T-cell (primary cell): ENCODE data around the gene SLC25A25. TPM values are rescaled to one million over a fixed set of nuclear protein-coding genes. Genes with fewer than 3 reads are reported as not detected.
A peak's percentile ranks its signal among the peaks of the same experiment; 100 is the strongest.

Experiments
- ATAC-seq, 4 experiments: fragments of 200-7000 bp in 3 of 4; fragments of 150-1000 bp in 1 of 4; cut with Tn5 transposase; replicated peaks in 1 of 4; 1 replicate in 3 of 4; 2 replicates in 1 of 4; pipeline ENCODE4 v1.10.0; 2021; ENCODE audit warnings: moderate library complexity in 3 of 4, mild to moderate bottlenecking in 2 of 4, moderate number of reproducible peaks in 1 of 4
- CTCF ChIA-PET, 2 donors: fragments of 300-600 bp; sonication (Branson Sonifier 250); formaldehyde crosslinking; loops; one replicate each; lab custom pipeline; 2022; ENCODE audit warnings: antibody characterized with exemption in 2 of 2; lab: Charles Lee
- POLR2A ChIA-PET, 2 donors: fragments of 300-600 bp; sonication (Branson Sonifier 250); formaldehyde crosslinking; loops; one replicate each; lab custom pipeline; 2022; ENCODE audit warnings: antibody characterized with exemption in 2 of 2; lab: Charles Lee
- DNase-seq, 35 experiments: peaks; one replicate each; pipeline versions ENCODE4 v3.0.0 to v3.0.0-alpha.2; 2013 to 2023
- H3K27ac ChIP-seq: one replicate; pipeline ENCODE4 v1.5.1; 2013; ENCODE audit warnings: low read length
- H3K27me3 ChIP-seq, 2 experiments: replicated peaks in 1 of 2; 1 replicate in 1 of 2; 2 replicates in 1 of 2; pipeline versions ENCODE4 v1.6.1 to v1.7.0; 2013; ENCODE audit warnings: low read length in 1 of 2, mixed read lengths in 1 of 2; ENCODE audit not compliant: control insufficient read depth in 2 of 2, insufficient read depth in 2 of 2; ENCODE audit errors: extremely low read depth in 1 of 2
- H3K36me3 ChIP-seq, 2 donors: 1 replicate in 1 of 2; 2 replicates in 1 of 2; pipeline versions ENCODE4 v1.6.1 to v1.7.0; 2013; ENCODE audit warnings: low read length in 1 of 2; ENCODE audit not compliant: control insufficient read depth in 2 of 2, insufficient read depth in 1 of 2; ENCODE audit errors: extremely low read depth in 1 of 2
- H3K4me1 ChIP-seq, 2 experiments: 1 replicate in 1 of 2; 2 replicates in 1 of 2; pipeline versions ENCODE4 v1.6.1 to v1.7.0; 2013; ENCODE audit warnings: low read length in 2 of 2, mixed read lengths in 1 of 2; ENCODE audit not compliant: insufficient read depth in 2 of 2, control insufficient read depth in 1 of 2; ENCODE audit errors: extremely low read depth in 1 of 2
- H3K4me3 ChIP-seq, 2 donors: 1 replicate in 1 of 2; 2 replicates in 1 of 2; pipeline versions ENCODE4 v1.5.1 to v1.7.0; 2013; ENCODE audit warnings: mild to moderate bottlenecking in 2 of 2, low read length in 1 of 2, moderate library complexity in 1 of 2; ENCODE audit not compliant: control insufficient read depth in 1 of 2; ENCODE audit errors: extremely low read depth in 1 of 2
- H3K9me3 ChIP-seq: 2 replicates; pipeline ENCODE4 v1.7.0; 2013
- H3K27ac Mint-ChIP-seq, 2 donors: one replicate each; pipeline ENCODE4 v1.8.0; 2020 to 2021; ENCODE audit warnings: mild to moderate bottlenecking in 2 of 2, mixed read lengths in 2 of 2
- H3K27me3 Mint-ChIP-seq, 2 donors: one replicate each; pipeline ENCODE4 v1.8.0; 2021 to 2022; ENCODE audit warnings: mixed read lengths in 2 of 2
- H3K36me3 Mint-ChIP-seq: one replicate; pipeline ENCODE4 v1.8.0; 2021; ENCODE audit warnings: mixed read lengths
- H3K4me1 Mint-ChIP-seq, 3 donors: one replicate each; pipeline ENCODE4 v1.8.0; 2020 to 2022; ENCODE audit warnings: mixed read lengths in 3 of 3, mild to moderate bottlenecking in 1 of 3
- H3K4me3 Mint-ChIP-seq, 3 donors: one replicate each; pipeline ENCODE4 v1.8.0; 2020 to 2022; ENCODE audit warnings: mild to moderate bottlenecking in 3 of 3, mixed read lengths in 3 of 3, moderate library complexity in 3 of 3
- H3K9me3 Mint-ChIP-seq, 3 donors: one replicate each; pipeline ENCODE4 v1.8.0; 2020 to 2022; ENCODE audit warnings: mixed read lengths in 3 of 3
- WGBS: methylation state at CpG from one replicate; pipeline ENCODE4 v1.1.5; 2013; ENCODE audit warnings: missing lambda C conversion rate; ENCODE audit not compliant: insufficient coverage; 5-methylcytosine and 5-hydroxymethylcytosine counted together
- total RNA-seq, 35 experiments: library from RNA in 6 of 35; stranded (reverse) in 6 of 35; fragments of 120-200 nt in 1 of 35; gene quantifications; one replicate each; pipeline versions ENCODE4 v1.2.1 to v1.2.4 and lab custom pipeline; 2013 to 2026

SLC25A25 gene
- total RNA-seq, 5 donors from 2014 or later (not counting 1 experiment from before 2014, with no cell fraction given), result 11.8 to 21.0 (median 17.3) TPM

DNA sequence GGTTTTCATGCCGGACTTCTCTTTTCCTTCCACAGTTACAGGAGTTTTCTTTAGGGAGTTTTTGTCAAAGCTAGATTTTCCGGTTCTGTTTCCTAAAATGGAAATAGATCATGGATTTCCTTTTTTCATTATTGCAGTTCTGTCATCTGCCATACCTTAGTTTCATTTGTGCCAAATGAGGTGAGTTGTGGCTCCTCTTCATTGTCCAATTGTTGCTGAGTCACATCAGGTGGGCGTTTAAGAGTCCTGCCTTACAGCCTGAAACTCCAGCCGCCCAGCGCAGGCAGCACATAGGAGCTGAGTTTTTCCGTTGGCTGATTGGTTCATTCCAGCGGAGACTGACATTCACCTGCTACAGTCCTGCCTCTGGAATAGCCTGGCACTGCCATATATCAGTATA is 14.1 kb downstream of the SLC25A25 start:
- Histone ChIP-seq H3K4me1 (peaks cover 2 to 38% of the 10 kb centered on the region in 2 experiments), H3K27me3 (no peaks in the 10 kb centered on the region), H3K36me3 (peaks cover 0 to 28% of the 10 kb centered on the region in 2 donors), H3K9me3 (no peaks in the 10 kb centered on the region), H3K27ac (no peak overlapping the region), H3K4me3 (no peak overlapping the region)
- POLR2A ChIA-PET, result no interaction called here
- Mint-ChIP-seq H3K9me3 (no peaks in the 10 kb centered on the region), H3K27me3 (no peaks in the 10 kb centered on the region), H3K36me3 (peaks cover 12% of the 10 kb centered on the region), H3K4me3 (no peak overlapping the region), H3K4me1 (peaks cover 30 to 52% (median 51%) of the 10 kb centered on the region in 3 donors), H3K27ac (peak overlapping the region; percentile 75 to 85)
- DNase-seq, result no peak
- CTCF ChIA-PET, result no interaction called here
- WGBS, result 71% methylated on average over 1 of the region's 7 CpGs
- ATAC-seq, result no peak

- DNase-seq, result no peak
- no peak overlapping the region for H3K27ac ChIP-seq
- no peak overlapping the region for H3K4me3 Mint-ChIP-seq
- no peaks in the 10 kb centered on the region for H3K27me3 ChIP-seq
- ChIA-PET CTCF (interaction anchor here (0.6 to 0.7 kb wide), 3 partner anchors 24 to 768 kb away, joined by 3 to 7 read pairs (median 3); no protein-coding TSS in a partner anchor), POLR2A (interaction anchor here in 1 of 2 donors (0.6 kb wide), 1 partner anchor 13 kb away, joined by 3 read pairs; no protein-coding TSS in a partner anchor)
- H3K36me3 ChIP-seq, result peaks cover 0 to 21% of the 10 kb centered on the region in 2 donors
- no peaks in the 10 kb centered on the region for H3K27me3 Mint-ChIP-seq
- no CpG with 5 or more reads among the region's 4 CpGs for WGBS
- H3K4me1 Mint-ChIP-seq, result peaks cover 31 to 56% (median 53%) of the 10 kb centered on the region in 3 donors
- H3K9me3 Mint-ChIP-seq, result no peaks in the 10 kb centered on the region
- H3K9me3 ChIP-seq, result no peaks in the 10 kb centered on the region
- peaks cover 6 to 37% of the 10 kb centered on the region in 2 experiments for H3K4me1 ChIP-seq
- ATAC-seq, result no peak
- H3K27ac Mint-ChIP-seq, result peak overlapping the region in 1 of 2 donors; percentile 58
- peaks cover 9% of the 10 kb centered on the region for H3K36me3 Mint-ChIP-seq
- no peak overlapping the region for H3K4me3 ChIP-seq
Observed at GRCh38 chr9:128084746-128085145, 16.7 kb downstream of the SLC25A25 start.

GRCh38 chr9:128085943-128086342 is 17.9 kb downstream of the SLC25A25 start:
- Histone ChIP-seq H3K36me3 (peaks cover 0 to 16% of the 10 kb centered on the region in 2 donors), H3K4me1 (peaks cover 6 to 42% of the 10 kb centered on the region in 2 experiments), H3K27ac (no peak overlapping the region), H3K4me3 (no peak overlapping the region), H3K27me3 (no peaks in the 10 kb centered on the region), H3K9me3 (no peaks in the 10 kb centered on the region)
- ChIA-PET POLR2A (no interaction called here), CTCF (no interaction called here)
- no CpG with 5 or more reads among the region's 4 CpGs for WGBS
- no peak for ATAC-seq
- Mint-ChIP-seq H3K4me1 (peaks cover 34 to 61% (median 57%) of the 10 kb centered on the region in 3 donors), H3K27me3 (no peaks in the 10 kb centered on the region), H3K36me3 (peaks cover 9% of the 10 kb centered on the region), H3K4me3 (no peak overlapping the region), H3K27ac (peak overlapping the region in 1 of 2 donors; percentile 4), H3K9me3 (no peaks in the 10 kb centered on the region)
- no peak for DNase-seq

DNA sequence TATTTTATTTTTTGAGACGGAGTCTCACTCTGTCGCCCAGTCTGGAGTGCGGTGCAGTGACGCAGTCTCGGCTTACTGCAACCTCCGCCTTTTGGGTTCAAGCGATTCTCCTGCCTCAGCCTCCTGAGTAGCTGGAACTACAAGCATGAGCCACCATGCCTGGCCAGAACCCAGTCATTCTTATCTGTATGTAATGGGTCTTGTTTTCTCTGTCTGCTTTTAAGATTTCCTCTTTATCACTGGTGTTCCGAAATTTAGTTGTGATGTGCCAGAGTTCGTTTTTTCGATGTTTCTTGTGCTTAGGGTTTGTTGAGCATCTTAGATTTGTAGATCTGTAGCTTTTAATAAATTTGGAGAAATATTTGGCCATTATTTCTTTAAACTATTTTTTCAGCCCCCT is 19.2 kb downstream of the SLC25A25 start:
- Mint-ChIP-seq H3K27me3 (no peaks in the 10 kb centered on the region), H3K4me1 (peaks cover 40 to 61% (median 57%) of the 10 kb centered on the region in 3 donors), H3K9me3 (no peaks in the 10 kb centered on the region), H3K36me3 (peaks cover 9% of the 10 kb centered on the region), H3K4me3 (no peak overlapping the region), H3K27ac (peak overlapping the region; percentile 84 to 90)
- no peaks in the 10 kb centered on the region for H3K27me3 ChIP-seq
- H3K36me3 ChIP-seq, result peaks cover 0 to 15% of the 10 kb centered on the region in 2 donors
- 100% methylated on average over 1 of the region's 10 CpGs for WGBS
- ChIA-PET POLR2A (interaction anchor here (0.5 to 1.4 kb wide), 5 partner anchors 8 to 401 kb away, joined by 3 to 5 read pairs (median 4); partner anchors contain the start of gene SLC25A25 (in 1 of the 2)), CTCF (interaction anchor here in 1 of 2 donors (0.5 to 1.2 kb wide), 4 partner anchors 16 to 145 kb away, joined by 3 to 4 read pairs (median 3); no protein-coding TSS in a partner anchor)
- no peak for ATAC-seq
- H3K27ac ChIP-seq, result no peak overlapping the region
- H3K4me1 ChIP-seq, result peaks cover 8 to 52% of the 10 kb centered on the region in 2 experiments
- DNase-seq, result no peak
- H3K9me3 ChIP-seq, result no peaks in the 10 kb centered on the region
- H3K4me3 ChIP-seq, result no peak overlapping the region

DNA sequence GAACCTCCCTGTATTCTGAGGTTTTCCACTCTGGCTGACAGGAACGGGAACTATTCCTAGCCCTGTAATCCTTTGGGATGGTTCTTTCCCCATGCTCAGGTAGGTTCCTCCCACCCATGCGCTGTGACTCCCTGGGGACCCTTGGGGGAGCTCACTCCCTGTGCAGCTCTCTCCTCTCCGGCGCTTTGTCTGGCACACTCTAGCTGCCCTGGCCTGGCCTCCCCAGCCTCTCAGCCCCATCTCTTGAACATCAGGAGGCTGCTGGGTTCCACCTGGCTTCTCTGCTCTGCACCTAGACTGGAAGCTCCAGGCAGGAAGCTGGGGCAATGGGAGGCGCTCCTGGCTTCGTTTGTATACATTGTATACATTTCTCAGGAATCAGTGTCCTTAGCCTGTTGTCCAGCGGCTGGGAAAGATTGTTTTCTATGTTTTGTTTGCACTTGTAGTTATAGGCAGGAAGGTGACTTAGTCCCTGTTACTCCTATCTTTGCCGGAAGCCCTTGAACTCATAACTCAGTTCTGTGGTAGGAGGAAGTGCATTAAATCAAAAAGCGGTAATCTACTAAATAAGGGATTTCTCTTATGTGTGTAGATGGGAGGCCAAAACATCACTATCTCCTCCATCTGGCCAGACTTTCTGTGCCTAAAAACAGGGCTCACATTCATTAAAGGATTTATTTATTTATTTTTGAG is 20.4 kb downstream of the SLC25A25 start:
- Mint-ChIP-seq H3K4me1 (peaks cover 51 to 71% (median 68%) of the 10 kb centered on the region in 3 donors), H3K27ac (peak overlapping the region; percentile 84 to 90), H3K36me3 (peaks cover 9% of the 10 kb centered on the region), H3K9me3 (no peaks in the 10 kb centered on the region), H3K27me3 (no peaks in the 10 kb centered on the region), H3K4me3 (peak overlapping the region in 2 of 3 donors; percentile 34 to 46)
- H3K4me1 ChIP-seq, result peaks cover 18 to 61% of the 10 kb centered on the region in 2 experiments
- ChIA-PET CTCF (interaction anchor here in 1 of 2 donors (1.2 kb wide), 1 partner anchor 17 kb away, joined by 3 read pairs; no protein-coding TSS in a partner anchor), POLR2A (interaction anchor here (0.6 to 0.9 kb wide), 2 partner anchors 9 to 1277 kb away, joined by 3 to 4 read pairs; no protein-coding TSS in a partner anchor)
- WGBS, result 70% methylated on average over 6 of the region's 9 CpGs
- H3K4me3 ChIP-seq, result no peak overlapping the region
- peak in 1 of 35 experiments; percentile 43 for DNase-seq
- no peaks in the 10 kb centered on the region for H3K9me3 ChIP-seq
- H3K36me3 ChIP-seq, result peaks cover 0 to 13% of the 10 kb centered on the region in 2 donors
- ATAC-seq, result peak; percentile 40 to 72 (median 62)
- peak overlapping the region; percentile 48 for H3K27ac ChIP-seq
- no peaks in the 10 kb centered on the region for H3K27me3 ChIP-seq

GRCh38 chr9:128089299-128089698 is 21.3 kb downstream of the SLC25A25 start:
- H3K27ac Mint-ChIP-seq, result peak overlapping the region; percentile 74 to 77
- WGBS, result no CpG with 5 or more reads among the region's 1 CpG
- no peak for DNase-seq
- no peak overlapping the region for H3K27ac ChIP-seq
- peaks cover 6% of the 10 kb centered on the region for H3K36me3 Mint-ChIP-seq
- CTCF ChIA-PET, result no interaction called here
- no peak for ATAC-seq
- H3K27me3 Mint-ChIP-seq, result no peaks in the 10 kb centered on the region
- peaks cover 53 to 74% (median 72%) of the 10 kb centered on the region in 3 donors for H3K4me1 Mint-ChIP-seq
- peaks cover 0 to 13% of the 10 kb centered on the region in 2 donors for H3K36me3 ChIP-seq
- peaks cover 24 to 65% of the 10 kb centered on the region in 2 experiments for H3K4me1 ChIP-seq
- no peaks in the 10 kb centered on the region for H3K9me3 Mint-ChIP-seq
- H3K9me3 ChIP-seq, result no peaks in the 10 kb centered on the region
- no peaks in the 10 kb centered on the region for H3K27me3 ChIP-seq
- POLR2A ChIA-PET, result interaction anchor here in 1 of 2 donors (0.6 kb wide), 1 partner anchor 1278 kb away, joined by 4 read pairs; no protein-coding TSS in a partner anchor
- no peak overlapping the region for H3K4me3 Mint-ChIP-seq
- no peak overlapping the region for H3K4me3 ChIP-seq
